DMS79 treated with DMSO at 0.1 percent for 48 hours (cell line): Measurements from ENCODE around the gene KRTAP10-4.
"Not testable (repeated sequence)": the region's sequence is repeated elsewhere in the genome, so short reads cannot be mapped to it uniquely, and the experiment has no call there.

Source experiments
- DNase-seq: peaks from one replicate; lab custom pipeline; 2025; lab: John Stamatoyannopoulos, UW

The KRTAP10-4 gene

DNA sequence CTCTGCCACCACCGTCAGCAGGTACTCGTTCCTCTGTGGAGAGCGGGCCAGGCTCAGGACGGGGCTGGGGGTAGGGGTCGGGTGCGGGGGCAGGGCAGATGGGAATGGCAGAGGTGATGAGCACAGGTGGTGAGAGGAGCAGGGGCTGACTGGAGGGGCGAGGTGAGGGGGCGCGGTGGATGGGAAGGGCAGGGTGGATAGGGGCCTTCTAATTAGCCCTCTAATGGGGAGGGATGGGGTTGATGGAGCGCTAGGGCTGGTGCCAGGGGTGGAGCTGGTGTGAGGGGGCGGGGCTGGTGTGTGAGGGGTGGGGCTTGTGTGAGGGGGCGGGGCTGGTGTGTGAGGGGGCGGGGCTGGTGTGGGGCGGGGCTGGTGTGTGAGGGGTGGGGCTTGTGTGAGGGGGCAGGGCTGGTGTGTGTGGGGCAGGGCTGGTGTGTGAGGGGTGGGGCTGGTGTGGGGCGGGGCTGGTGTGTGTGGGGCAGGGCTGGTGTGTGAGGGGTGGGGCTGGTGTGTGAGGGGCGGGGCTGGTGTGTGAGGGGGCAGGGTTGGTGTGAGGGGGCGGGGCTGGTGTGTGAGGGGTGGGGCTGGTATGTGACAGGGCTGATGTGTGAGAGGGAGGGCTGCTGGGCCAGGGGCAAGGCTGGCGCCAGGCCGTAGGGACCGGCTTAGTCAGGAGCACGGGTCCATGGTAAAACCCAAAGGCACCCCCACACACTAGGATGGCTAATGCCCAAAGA, 39.5 kb upstream of the KRTAP10-4 start:
- DNase-seq, result no peak

DNA sequence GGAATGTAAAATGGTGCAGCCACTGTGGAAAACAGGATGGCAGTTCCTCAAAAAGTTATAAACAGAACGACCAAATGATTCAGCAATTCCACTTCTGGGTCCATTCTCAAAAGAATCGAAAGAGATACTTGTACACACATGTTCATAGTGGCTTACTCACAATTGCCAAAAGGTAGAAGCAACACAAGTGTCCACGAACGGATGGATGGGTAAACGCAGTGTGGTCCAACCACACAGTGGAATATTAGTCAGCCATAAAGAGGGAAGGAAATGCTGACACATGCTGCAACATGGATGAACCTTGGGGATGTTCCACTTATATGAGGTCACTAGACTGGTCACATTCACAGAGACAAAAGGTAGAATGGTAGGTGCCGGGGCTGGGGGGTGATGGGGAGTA, 38.8 kb upstream of the KRTAP10-4 start:
- no peak for DNase-seq

DNA sequence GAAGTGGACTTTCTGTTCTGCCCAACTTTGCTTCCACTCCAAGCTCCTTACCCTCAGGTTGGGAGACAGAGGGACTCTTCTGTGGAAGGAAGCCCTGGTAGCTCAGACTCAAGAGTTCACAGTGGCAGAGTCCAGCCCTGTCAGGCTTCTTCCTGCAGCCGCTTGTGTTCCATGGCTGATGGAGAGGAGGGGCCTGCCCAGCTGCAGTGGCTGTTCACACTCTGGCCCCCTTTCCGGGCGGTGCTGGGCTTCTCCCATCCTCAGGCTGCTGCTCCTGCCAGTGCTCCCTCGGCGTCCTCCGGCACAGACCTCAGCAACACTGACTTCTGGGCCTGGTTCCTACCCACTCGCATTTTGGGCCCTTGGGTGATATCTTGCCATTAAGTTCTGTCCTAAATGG, 37.6 kb upstream of the KRTAP10-4 start:
- no peak for DNase-seq

DNA sequence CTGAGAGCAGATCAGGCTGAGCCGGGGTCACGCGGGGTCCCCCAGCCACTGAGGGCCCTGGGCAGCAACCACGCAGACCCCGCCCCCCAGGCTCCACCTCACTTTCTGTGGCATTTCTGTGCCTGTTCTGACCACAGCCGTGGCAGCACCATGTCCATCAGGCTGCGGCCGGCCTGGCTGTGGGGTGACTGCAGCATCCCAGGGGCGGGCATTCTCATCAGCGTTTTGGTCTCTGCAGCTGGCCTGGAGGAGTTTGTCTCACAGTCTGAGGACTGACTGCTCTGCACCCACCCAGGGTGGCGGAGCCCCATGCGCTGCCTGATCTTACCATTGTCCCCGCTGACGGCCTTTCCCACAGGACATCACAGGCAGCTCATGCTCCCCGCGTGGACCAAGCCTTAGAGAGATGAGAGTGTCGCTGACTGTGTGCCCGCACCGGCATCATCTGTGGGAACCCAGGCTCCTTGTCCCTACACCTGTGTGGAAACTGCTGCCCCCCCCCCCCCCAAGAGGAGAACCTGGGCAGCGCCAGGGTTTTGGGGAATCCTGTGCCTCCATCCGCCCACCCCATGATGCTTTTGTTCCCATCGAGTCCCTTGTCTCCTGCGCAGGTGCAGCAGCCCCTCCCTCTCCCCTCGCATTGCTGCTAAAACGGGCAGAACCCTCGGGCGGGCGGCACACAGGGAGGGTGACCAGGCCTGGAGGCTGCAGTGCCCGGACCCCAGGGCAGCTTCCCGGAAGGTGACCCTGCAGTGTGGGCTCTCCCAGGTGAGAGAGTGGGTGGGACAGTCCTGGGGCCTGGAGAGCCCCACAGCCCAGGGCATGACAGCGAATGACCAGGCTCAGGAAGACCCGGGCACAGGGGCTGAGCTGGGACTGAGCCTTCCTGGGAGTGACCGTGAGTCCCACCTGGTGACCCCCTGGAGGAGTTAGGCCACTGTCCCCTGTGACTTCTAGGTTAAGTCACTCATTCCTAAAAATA, 35.3 kb upstream of the KRTAP10-4 start:
- no peak for DNase-seq

DNA sequence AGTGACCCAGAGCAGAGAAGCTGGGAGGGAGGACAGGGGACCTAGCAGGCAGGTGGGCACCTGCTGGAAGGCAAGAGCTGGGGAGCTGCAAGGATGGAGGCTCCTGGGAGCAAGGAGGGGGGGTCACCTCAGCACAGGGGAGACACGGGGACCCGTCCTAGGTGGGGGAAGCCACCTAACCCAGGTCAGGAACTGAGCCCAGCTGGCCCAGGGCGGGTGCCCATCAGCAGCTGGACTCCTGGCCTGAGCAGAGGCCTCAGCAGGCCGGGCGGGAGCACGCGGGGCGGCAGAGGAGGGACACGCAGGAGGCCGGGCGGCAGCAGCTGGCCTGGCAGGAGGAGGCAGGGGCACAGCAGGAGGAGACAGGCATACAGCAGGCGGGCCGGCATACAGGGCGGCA, 34.5 kb upstream of the KRTAP10-4 start:
- DNase-seq, result no peak

DNA sequence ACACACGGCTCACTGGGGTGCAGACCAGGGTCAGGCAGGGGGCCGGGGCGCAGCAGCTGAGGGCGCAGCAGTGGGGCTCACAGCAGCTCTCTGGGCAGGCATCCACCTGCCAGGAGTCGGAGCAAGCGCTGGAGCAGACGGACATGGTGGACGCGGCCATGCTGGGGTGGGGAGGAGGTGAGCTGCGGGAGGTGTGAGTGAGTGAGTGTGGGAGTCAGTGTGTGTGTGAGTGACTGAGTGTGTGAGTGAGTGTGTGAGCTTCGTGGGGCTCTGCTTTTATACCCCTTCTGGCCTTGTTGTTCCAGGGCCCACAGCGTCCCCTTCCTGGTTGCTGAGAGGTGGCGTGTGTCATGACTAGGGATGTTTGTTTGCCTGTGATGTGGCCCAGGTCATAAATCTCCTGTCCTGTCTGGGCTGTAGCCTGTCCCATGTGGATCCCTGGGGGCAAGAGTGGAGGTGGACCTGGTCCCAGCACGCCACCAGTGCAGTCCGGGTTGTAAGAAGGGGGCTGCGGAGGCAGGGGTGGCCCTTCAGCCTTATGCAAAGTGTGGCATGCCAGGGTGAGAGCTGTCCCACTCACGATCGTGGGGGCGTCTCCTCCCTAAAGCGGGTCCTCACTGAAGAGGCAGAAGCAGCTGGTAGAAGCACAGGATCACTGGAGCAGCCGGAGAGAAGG, 33.4 kb upstream of the KRTAP10-4 start, which contains the start of gene KRTAP10-1:
Gene KRTAP10-1, minus strand, starts transcription at position 205 of the 676 bp plus-strand sequence. Its CDS starts 45 bp downstream, at position 160.
- DNase-seq, result no peak

DNA sequence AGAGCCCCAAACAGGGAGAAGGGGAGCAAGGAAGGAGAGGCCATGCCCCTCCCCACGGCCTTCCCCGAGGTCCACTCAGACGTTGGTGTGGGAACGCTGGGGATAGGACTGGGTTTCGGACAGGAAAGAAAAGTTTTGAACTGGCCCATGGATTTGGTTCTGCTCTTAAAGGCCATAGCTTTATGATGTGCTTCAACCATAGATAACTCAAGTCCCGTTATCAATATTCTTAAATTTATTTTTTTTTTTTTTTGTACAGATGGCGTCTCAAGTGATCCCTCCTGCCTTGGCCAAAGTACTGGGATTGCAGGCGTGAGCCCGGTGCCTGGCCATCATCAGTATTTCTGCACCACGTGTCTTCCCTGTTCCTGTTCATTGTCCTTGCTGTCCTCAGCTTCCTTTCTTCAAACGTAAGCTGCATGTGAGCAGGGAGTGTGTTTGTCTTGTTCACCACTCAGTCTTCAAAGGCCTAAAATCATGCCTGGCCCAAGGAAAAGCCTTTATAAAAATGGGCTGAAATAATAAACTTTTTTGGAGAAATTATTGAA, 32.7 kb upstream of the KRTAP10-4 start:
- DNase-seq, result no peak

DNA sequence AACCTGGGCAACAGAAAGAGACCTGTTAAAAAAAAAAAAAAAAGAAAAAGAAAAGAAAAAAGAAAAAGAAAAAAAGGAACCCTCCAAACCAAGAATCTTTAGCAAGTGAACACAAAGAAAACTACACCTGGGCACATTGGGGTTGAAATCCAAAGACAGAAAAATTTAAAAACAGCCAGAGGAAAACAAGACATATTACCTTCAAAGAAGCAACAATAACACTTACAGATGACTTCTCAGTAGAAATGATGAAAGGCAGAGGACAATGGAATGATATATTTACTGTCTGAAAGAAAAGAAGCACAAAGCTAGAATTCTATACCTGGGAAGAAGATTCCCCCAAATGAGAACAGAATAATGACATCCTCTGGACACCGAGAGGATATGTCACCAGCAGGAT, 30.8 kb upstream of the KRTAP10-4 start:
- DNase-seq, result no peak

DNA sequence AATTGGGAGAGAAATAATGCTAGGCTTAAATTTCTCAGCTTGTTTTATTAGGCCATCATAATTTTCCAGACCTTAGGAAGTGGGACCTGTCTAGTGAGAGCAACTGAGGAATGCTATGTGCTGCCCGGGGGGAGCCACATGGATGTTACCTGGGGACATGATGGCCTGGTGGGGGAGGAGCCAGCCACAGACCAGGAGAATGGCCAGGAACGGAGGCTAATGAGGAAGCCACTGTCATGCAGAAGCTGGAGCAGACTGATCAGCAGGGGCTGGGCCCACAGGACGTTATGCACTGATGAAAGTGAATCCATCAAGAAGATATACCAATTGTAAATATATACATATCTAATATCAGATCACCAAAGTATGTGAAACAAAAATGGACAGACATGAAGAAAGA, 29.0 kb upstream of the KRTAP10-4 start:
- no peak for DNase-seq

DNA sequence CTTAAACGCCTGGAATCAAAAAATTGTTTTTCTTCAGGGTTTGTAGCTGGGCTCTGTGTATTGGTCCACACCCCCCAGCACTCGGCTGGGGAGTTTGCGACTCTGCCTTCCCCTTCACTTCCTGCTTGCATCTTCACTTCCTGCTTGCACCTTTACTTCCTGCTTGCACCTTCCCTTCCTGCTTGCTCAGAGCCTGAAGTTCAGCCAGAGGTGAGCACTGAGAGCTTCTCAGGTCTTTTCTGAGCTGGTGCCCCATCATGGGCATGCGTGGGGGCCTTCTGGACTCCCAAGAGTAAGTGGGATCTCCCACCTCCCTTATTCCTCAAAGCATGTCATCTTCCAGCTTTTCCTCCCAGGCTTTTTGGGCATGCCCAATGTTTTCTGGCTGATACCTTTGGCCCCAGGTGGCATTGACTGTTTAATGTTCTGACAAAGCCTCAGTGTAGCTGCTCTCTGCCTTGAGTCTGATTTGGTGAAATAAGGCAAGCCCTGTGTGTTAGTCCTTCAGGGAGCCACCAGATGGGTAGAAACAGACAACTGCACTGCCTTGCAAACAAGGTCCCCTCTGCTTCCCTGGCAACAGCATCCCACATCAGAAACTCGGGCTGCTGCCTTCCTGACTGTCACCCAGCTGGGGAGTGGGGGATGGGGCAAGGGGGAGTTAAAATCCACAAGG, 25.7 kb upstream of the KRTAP10-4 start:
- DNase-seq, result no peak

DNA sequence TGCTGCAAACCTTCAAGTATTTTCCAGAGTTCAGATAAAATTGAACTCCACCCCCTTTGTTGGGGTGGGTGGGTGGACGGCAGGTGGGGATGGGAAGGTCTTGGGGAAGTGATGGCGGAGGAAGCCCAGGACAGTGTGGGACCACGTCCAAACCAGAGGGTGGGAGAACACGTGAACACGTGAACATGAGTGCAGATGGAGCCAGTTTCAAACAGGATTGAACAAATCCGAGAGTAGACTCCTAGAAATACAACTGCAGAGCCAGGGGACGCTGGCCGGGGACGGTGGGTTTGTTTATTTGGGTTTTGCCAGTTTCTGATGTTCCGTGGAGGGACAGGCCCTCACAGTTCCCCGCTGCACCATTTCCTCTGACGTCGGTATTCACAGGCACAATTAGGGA, 25.1 kb upstream of the KRTAP10-4 start:
- no peak for DNase-seq

DNA sequence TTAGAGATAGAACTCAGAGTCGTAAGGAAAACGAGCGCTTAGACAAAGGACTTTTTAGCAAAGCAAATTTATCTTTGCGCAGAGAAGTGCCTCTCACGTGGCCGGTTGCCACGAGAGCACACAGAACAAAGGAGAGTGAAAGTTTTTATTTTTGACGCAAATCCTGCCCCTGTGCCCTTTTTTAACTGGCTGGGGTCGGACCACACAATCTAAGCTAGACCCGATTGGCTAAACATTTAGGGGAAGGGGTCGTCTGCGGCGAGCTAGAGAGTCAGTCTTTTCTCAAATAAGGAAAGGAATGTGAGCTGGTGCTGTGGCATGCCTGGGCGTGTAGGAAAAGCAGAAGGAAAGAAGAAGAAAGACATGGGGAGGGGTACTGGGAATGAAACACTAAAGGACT, 24.6 kb upstream of the KRTAP10-4 start:
- DNase-seq, result no peak

DNA sequence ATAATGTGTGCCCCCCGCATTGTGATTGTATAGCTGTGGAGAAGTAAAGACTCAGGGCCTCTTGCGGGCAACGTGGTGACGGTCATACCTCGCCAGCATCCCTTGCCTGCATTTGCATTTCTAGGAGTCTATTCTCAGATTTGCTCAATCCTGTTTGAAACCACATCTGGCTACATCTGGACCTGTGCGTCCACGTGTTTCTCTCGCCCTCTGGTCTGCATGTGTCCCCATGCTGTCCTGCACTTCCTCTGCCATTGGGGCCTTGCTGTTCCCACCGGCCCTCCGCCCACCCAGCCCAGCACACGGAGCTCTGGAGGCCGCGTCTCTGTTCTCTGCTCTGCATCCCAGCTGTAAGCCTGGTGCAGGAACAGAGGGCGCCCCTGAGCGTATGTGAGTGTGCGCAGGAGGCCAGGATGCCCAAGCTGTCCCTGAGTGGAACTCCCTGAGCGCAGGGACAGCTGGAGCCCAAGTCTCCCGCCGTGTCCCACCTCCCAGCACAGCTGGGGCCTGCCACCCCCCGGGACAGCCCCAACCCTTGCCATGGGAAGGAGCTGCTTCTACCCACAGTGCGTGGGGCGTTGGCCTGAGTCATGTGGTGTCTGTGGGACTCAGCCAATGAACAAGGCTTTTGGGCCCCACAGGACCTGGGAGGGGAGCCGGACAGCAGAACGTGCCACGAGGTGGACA, 23.9 kb upstream of the KRTAP10-4 start:
- DNase-seq, result no peak

DNA sequence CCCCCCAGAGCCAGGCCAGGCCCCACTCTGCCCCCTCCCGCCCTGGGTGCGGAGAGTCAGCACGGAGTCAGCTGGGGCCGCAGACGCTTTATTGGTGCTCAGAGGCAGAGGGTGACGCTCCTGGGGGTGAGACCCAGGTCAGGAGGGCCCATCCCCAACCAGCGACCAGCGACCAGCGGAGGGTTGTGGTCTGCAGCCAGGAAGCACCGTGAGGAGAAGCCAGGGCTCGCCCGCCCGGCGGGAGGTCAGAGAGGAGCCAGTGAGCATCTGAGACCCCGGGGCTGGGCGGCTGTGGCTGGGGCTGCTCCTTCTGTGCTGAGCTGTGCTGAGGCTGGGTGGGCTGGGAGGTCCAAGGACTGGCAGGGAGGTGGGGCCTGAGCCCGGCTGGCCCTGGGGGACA, 23.2 kb upstream of the KRTAP10-4 start:
- not testable (repeated sequence) for DNase-seq

DNA sequence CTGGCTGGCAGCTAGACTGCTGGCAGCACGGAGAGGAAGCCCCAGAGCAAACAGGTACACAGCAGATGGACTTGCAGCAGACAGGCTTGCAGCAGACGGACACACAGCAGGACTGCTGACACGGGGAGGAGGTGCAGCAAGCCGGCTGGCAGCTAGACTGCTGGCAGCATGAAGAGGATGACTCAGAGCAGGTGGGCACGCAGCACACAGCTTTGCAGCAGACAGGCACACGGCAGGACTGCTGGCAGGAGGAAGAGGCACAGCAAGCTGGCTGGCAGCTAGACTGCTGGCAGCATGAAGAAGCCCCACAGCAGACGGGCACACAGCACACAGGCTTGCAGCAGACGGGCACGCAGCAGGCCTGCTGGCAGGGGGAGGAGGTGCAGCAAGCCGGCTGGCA, 22.7 kb upstream of the KRTAP10-4 start:
- DNase-seq, result no peak

DNA sequence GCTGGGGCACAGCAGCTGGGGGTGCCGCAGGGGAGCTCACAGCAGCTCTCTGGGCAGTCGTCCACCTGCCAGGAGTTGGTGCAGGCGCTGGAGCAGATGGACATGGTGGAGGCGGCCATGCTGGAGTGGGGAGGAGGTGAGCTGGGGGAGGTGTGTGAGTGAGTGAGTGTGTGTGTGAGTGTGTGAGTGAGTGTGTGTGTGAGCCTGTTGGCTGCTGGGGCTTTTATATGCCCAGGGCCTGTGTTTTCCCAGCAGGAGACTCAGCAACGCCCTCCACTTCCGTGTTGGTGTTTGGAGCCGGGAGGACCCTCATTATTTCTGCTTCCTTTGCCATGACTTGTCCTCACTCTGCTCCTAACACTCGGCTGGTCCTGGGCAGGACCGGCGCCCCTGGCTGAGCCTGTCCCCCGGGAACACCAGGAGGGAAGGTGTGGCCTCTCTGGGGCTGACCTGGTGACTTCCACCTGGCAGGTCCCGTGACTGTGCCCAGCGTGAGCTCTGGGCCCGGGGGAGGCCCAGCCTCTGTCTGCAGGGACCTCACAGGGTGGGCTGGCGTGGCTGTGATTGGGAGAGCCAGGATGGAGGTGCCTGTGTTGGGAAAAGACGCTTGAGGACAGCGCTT, 22.1 kb upstream of the KRTAP10-4 start, which contains the start of gene KRTAP10-2:
Gene KRTAP10-2, minus strand, starts transcription at position 166 of the 622 bp plus-strand sequence. Its CDS starts 47 bp downstream, at position 119.
- no peak for DNase-seq

DNA sequence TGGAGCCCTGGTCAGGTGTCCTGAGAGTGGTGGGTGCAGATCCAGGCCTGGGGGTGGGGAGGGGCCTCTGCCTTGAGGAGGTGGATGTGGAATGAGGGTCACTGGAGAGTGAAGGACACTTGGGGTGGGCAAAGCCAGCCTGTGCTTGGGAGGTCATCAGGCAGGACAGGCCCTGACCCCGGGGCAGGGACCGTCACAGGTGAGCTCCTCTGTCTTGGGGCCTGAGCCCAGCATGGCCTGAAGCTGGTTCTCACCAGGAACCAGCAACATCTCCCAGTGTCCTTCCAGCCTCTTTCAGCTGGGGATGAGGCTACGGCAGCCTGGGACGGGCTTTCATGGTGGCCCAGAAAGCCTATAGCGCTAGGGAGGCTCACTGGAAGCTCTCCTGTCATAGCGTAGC, 21.4 kb upstream of the KRTAP10-4 start:
- no peak for DNase-seq

DNA sequence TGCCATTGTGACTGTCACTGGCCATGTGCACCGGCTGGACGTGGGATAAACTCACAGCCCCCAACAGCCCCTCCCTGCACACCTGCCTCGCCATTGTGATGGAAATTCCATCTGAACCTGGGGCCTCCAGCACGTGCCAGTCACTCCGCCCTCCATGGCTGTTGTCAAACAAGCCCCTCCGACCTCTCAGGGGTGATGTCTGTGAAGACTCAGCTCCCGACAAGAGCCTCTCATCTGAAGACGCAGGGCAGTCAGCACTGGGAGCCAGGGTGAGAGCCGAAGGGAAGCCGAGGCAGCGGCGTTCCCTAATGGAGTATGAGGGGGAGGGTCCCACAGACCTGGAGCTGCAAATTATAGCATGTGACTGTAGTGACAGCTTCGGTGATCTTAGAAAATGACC, 20.8 kb upstream of the KRTAP10-4 start:
- no peak for DNase-seq

DNA sequence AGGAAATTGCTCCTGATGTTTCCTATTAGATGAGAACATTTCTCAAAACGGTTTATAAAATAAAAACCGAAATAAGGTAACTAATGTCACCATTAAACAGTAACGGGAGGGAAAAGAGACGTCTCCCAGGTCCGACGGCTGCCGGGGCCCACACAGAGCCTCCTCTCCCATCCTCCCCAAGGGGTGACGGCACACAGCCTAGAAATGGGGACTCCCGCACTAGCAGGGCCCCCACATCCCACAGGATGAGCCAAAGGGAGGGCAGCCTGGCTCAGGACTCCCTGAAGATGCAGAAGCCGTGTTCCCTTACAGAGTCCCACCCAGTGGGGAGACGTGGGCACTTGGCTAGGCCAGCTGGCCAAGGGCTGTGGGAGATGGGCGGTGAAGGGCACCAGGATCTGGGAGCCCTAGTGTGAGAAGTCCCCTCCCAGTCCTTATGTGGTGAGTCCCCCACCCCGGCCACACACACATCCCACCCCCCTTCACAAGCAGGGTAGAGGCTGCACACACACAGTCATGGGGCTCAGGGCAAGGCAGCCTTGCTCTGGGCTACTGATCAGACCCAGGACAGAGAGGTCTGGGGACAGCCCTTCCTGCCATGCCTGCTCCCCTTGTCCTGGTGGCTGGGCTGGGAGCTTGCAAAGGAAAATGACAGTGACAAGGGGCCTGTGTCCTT, 18.2 kb upstream of the KRTAP10-4 start:
- DNase-seq, result no peak

DNA sequence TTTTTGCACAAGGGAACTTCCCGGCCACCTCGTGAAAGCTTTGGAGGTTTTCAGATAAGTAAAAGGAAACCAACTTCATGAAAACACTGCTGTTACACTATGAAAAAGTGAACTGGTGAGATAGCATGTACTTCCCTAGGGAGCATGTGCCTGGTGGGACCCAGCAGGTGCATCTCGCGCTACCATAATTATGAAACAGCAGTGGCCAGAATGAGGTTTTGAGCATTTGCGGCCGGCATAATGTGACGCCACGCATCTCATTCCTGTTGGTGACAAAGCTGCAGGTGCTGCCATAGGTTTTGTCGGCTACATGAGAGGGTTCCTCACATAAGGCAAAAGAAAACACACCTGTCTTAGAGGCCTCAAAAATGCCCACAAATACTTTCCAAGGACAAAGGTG, 16.6 kb upstream of the KRTAP10-4 start:
- no peak for DNase-seq
